SK-N-SH treated with all-trans-retinoic acid at 6 μM for 48 hours (cell line): ENCODE data around the gene ARHGEF16.

Source experiments
- BACH2 ChIP-seq: fragments of 250-450 bp; sonication (Bioruptor Pico); IDR thresholded peaks from 2 replicates; pipeline ENCODE4 v1.9.0; 2021; ENCODE audit warnings: mild to moderate bottlenecking, borderline replicate concordance
- ESRRG ChIP-seq: fragments of 250-450 bp; sonication (Bioruptor Pico); IDR thresholded peaks from 2 replicates; pipeline ENCODE4 v1.6.1; 2021; ENCODE audit warnings: mild to moderate bottlenecking
- ISL1 ChIP-seq: fragments of 250-450 bp; sonication (Bioruptor Pico); IDR thresholded peaks from 2 replicates; pipeline ENCODE4 v2.1.2; 2022; ENCODE audit warnings: mild to moderate bottlenecking, moderate library complexity
- PPARA ChIP-seq: fragments of 250-450 bp; sonication (Bioruptor Pico); IDR thresholded peaks from 2 replicates; pipeline ENCODE4 v1.5.0; 2020; ENCODE audit warnings: mild to moderate bottlenecking, borderline replicate concordance
- TOX ChIP-seq: fragments of 250-450 bp; sonication (Bioruptor Pico); IDR thresholded peaks from 2 replicates; pipeline ENCODE4 v1.8.0; 2021; ENCODE audit warnings: mild to moderate bottlenecking, moderate library complexity, borderline replicate concordance
- ZFP30 ChIP-seq: fragments of 450-650 bp; formaldehyde crosslinking; IDR thresholded peaks from 2 replicates; pipeline ENCODE4 v1.5.0; 2022; ENCODE audit warnings: mild to moderate bottlenecking, moderate library complexity
- ZNF8 ChIP-seq: fragments of 450-650 bp; formaldehyde crosslinking; IDR thresholded peaks from 2 replicates; pipeline ENCODE4 v1.5.0; 2020; ENCODE audit warnings: mild to moderate bottlenecking, moderate library complexity
- TF ChIP-seq, protein P1 (sequence below): fragments of 250-450 bp; sonication (Bioruptor Pico); IDR thresholded peaks from 2 replicates; pipeline ENCODE4 v1.5.1; 2020; ENCODE audit warnings: low read depth, mild to moderate bottlenecking, moderate library complexity

DNA sequence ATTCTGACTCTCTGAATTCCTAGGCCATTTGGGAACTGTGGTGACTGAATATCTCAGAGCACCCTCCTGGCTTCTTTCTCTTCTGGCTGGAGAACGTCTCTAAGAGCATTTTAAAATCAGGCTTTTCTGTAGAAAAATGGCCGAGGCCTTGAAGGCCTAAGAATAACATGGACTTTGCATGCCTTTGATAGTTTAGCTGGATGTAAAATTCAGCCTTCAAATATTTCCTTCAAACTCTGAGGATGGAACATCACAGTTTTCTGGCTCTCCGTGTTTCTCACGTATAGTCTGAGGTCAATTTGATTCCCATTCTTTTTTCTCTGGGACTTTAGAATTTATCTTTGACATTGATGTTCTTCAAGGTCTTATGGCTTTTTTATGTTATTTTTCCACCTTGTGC is 34.0 kb downstream of the ARHGEF16 start:
- TF ChIP-seq ISL1, result no peak
- no peak for TF ChIP-seq TOX (CRISPR knock-in tag)
- TF ChIP-seq ZNF8 (CRISPR knock-in tag), result no peak
- TF ChIP-seq BACH2, result no peak
- TF ChIP-seq, protein P1, sequence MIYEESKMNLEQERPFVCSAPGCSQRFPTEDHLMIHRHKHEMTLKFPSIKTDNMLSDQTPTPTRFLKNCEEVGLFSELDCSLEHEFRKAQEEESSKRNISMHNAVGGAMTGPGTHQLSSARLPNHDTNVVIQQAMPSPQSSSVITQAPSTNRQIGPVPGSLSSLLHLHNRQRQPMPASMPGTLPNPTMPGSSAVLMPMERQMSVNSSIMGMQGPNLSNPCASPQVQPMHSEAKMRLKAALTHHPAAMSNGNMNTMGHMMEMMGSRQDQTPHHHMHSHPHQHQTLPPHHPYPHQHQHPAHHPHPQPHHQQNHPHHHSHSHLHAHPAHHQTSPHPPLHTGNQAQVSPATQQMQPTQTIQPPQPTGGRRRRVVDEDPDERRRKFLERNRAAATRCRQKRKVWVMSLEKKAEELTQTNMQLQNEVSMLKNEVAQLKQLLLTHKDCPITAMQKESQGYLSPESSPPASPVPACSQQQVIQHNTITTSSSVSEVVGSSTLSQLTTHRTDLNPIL (CRISPR knock-in tag), result no peak
- no peak for TF ChIP-seq PPARA (CRISPR knock-in tag)
- TF ChIP-seq ESRRG, result no peak
- TF ChIP-seq ZFP30 (CRISPR knock-in tag), result no peak
